HG03196 (cell line): ENCODE data around the gene CCDC12.

ENCODE experiments used
- ATAC-seq: cut with Tn5 transposase; IDR thresholded peaks from one replicate; pipeline ENCODE4 v1.9.1; 2021; ENCODE audit not compliant: unreplicated experiment

CCDC12 gene

DNA sequence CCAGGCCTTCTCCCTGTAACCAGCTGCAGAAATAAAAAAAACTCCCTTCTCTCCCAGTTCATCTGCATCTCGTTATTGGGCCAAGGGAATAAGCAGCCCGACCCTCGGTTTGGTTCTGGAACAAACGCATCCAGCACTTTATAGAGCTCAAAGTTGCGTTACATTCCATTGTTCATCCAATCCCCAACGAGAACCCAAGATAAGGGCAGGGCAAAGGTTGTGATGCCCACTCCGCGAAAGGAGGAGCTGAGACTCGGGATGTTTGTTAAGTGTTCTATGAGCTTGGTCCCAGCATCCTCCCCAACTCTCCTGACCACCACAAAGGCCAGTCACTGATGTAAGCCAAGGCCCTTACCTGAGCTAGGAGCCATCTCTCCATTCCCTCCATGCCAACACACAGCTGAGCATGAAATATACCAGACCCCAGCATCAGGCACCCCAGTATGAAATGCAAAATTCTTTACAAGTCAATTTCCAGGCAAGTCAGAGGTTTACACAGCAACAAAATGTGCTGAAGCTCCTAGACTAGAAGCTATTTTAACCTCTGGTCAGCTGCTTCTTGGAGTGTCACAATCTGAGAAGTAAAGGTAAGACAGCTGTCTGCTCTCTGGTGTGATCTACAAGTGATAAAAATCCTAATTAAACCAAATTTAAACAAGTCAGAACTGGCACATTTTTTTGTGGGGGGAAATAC is 17.9 kb downstream of the CCDC12 start:
- ATAC-seq: no peak

DNA sequence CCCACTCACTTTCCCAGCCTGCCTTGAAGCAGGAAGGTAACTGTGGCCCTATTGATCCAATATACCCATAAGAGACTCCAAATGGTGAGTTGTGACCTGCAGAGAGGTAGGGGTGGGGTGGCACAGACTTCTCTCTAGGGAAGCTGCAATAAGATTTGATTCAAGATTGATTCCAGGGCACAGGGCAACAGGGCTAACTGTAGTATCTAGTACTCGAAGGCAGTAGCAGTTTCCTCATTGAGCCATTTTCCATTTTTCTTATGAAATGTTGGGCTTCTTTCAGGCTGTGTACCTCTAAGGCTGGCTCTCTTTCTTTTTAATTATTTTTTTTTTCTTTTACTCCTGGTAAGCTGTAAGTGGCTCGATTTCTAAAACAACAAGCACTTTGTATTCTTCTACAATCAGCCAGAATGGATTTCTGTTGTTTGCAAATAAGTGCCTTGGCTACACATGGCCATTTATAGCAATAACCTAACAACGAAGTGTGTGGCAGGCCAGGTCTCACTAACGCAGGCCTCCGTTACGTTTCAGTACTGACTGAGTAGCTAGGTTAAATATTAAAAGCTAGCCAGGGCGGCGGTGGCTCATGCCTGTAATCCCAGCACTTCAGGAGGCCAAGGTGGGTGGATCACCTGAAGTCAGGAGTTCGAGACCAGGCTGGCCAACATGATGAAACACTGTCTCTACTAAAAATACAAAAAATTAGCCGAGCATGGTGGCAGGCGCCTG is 19.3 kb downstream of the CCDC12 start:
- ATAC-seq: no peak

DNA sequence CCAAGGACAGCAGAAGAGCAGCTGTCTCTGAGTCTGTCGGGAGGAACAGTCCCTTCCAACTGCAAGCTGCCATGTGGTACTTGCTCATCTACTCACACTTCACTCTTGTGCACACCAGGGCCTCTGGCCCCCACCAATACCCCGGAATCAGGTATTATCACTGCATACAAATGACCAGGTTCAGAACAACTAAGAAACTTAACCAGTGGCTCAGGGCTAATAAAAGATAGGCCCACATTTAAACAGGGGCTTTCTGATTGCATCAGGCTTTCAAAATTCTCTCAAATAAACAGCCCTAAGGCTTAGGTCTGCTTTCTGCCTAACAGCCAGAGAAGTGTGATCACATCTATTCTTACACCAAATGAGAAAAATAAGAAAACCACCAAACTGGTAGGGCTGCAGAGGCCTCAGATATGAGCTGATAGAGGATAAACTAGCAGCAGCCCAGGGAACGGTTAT is 20.7 kb downstream of the CCDC12 start:
- no peak for ATAC-seq

GRCh38 chr3:46955157-46955556 is 21.4 kb downstream of the CCDC12 start:
- no peak for ATAC-seq

- no peak for ATAC-seq
Observed at GRCh38 chr3:46954178-46954577, 22.4 kb downstream of the CCDC12 start.

DNA sequence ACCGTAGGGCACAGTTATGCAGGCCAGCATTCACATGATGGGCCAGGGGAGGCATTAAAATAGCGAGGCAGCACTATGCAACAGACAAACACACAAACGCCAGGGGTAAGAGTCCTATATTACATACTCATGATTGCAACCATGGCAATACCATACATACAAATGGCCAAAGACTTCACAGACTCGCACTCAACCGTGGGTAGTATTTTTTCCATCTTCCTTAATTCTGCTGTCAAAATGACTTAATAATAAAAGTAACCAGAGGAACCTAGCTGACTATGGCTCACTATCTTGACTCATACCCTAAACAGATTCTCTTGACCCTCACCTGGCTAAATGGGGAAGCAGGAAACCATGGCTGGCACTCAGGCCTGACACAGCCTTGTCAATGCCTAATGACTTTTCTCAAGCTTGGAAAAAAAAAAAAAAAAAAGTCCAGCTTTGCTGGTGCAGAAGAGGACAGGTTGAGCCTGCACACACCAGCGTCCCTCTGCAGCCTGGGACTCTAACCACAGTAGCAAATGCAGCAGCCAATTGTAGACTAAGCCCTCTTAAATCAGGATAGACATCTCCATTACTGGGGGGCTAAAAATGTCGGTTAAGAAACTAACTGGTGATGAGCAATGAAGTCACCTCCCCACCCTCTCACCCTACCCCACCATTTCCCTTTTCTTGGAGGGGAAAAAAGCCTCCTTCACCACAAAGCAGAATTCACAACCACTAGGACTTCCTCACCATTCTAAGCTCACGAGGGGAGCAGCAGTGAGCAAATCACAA is 23.1 kb downstream of the CCDC12 start:
- no peak for ATAC-seq

GRCh38 chr3:46952813-46953212 is 23.7 kb downstream of the CCDC12 start:
- ATAC-seq: no peak

GRCh38 chr3:46950650-46951241 is 25.8 kb downstream of the CCDC12 start:
- ATAC-seq: no peak

- no peak for ATAC-seq
Observed at GRCh38 chr3:46950177-46950576, 26.4 kb downstream of the CCDC12 start.

GRCh38 chr3:46948830-46949671 is 27.5 kb downstream of the CCDC12 start:
- ATAC-seq: no peak

DNA sequence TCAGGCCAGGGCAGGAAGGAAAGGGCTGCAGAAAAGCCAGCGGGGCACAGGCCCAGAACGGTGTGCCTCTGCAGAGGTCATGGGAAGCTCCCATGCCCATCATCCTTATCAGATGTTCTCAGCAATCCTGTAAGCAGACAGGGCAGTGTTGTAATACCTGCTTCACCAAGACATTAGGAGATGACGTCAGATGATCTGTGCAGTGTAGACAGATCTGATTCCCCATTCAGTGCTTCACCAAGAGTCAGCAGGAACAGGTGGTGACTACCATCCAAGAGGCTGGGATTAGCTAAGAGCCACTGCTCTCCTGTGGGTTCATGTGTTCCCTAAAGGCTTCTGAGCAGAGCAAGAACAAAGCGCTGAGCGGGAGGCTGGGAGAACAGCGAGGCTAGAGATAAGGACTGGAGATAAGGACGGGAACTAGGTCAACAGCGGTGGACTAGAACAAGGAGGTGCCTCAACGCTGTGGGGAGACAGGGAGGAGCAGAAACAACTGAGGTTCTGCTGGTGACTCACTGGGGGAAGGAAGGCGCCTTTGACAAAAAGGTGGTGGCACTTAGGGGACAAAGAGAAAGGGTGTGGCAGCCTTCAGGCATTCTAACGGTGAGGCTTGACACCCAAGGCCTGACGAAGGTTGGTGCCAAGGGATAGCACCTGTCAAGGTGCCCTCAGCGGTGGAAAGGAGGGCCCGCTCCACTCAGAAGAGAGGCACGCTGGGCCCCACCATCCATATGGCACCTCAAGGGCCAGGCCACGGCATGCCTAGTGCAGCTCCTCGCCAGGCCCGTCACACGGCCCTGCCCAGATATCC is 28.4 kb downstream of the CCDC12 start:
- ATAC-seq: no peak

DNA sequence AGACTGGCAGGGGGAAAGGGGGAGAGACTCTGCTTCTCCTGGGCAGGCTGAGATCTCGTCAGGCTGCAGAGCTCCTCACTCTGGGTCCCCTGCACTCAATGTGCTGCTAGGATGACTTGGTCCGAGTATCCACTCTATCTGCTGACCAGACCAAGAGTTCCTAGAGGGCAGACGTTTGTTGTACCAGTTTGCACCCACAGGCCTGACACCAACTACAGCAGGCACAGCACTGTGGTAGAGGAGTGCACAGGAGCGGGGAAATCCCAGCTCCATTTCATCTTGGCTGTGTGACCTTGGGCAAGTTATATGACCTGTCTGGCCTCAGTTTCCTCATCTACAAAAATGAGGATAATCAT is 29.0 kb downstream of the CCDC12 start:
- no peak for ATAC-seq

- no peak for ATAC-seq
Observed at GRCh38 chr3:46946856-46947545, 29.5 kb downstream of the CCDC12 start.

- ATAC-seq: no peak
Observed at GRCh38 chr3:46946416-46946815, 30.1 kb downstream of the CCDC12 start.

- ATAC-seq: no peak
Observed at GRCh38 chr3:46944191-46944590, 32.4 kb downstream of the CCDC12 start.

- no peak for ATAC-seq
Observed at GRCh38 chr3:46943237-46944187, 33.0 kb downstream of the CCDC12 start.

DNA sequence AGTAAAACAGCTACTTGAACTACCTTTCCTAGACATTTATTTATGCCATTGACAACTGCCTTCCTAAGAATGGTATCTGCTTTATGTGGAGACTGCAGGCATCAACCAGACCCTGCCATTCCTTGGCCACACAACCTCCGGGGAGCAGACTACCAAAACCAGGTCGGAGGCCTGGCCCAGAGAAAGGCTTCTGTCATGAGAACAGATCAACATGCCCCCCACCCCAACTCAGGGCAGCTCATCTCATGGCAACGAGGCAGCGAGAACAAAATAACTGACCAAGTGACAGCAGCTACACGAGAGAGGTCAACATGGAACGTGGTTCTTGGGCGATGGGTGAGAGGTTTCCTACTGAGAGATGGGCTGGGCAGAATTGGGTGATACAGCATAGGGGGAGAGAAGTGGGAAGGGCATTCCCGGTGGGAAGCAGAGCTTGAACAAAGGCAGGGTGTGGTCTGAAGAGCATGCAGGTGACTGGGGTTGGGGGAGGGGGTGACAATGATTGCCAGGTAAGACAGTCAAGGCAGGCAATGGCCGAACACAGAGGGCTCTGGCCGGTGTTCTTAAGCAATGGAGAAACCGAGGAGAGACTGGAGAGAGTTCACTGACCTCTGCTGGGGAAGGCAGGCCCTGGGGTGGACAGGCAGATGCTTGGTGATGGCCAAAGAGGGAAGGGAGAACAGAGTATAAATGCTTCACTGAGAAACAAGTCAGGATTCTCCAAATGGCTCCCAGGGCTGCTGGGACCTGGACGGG is 33.9 kb downstream of the CCDC12 start:
- ATAC-seq: no peak
